ENCODE results near the gene TWIST1. TPM values are rescaled to one million over a fixed set of nuclear protein-coding genes. Genes with fewer than 3 reads are reported as not detected.

The TWIST1 gene
- polyA plus RNA-seq, 1 of the 3 experiments (the other 2 are of a cell fraction), result 170 TPM

DNA sequence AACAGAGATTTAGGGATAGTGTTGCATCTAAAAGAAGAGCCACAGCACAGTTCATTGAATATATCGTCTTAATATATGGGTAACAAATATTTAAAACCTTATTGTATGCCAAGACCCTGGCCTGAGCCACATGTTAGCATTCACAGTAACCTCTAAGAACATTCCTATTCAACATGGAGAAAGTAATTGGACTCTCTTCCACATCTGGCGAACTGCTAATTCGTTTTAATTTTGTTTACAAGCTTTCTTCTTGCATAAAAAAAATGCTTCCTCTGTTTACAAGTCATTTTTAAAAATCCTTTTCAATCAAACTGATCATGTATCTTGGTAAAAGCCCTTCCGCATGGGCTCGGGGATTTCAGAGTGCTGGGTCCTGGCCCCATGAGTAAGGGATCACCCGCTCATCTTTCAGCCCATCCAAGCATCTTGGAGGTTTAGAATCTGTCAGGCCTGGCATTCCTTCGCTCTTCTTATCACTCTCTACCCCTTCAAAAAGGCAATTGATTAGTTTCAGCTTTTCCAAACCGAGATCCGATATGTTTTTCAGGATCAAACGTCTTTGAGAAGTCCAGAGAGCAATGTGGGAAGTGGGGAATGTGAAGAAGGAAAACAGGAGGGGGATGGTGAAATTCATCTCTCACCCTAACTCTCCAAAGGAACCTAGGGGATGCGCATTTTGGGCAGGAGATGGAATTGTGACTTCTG, 7.3 kb downstream of the TWIST1 start (continued):
- TF ChIP-seq TCF12 (IDR thresholded peaks at IDR 0.05) (no peak; the same call in 1 of the 2 replicates), FOXJ3 (CRISPR knock-in tag; IDR thresholded peaks at IDR 0.05) (no peak), EP300 (IDR thresholded peaks at IDR 0.05; ENCODE audit: borderline replicate concordance in 1 of 2, low read depth in 1 of 2, low read length in 1 of 2) (no peak), GABPA (IDR thresholded peaks at IDR 0.05; ENCODE audit: low read depth) (no peak), FOSL2 (IDR thresholded peaks at IDR 0.05; ENCODE audit: borderline replicate concordance, low read depth) (no peak)
- TF ChIP-seq, protein P1, sequence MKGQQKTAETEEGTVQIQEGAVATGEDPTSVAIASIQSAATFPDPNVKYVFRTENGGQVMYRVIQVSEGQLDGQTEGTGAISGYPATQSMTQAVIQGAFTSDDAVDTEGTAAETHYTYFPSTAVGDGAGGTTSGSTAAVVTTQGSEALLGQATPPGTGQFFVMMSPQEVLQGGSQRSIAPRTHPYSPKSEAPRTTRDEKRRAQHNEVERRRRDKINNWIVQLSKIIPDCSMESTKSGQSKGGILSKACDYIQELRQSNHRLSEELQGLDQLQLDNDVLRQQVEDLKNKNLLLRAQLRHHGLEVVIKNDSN (IDR thresholded peaks at IDR 0.05; ENCODE audit: borderline replicate concordance, low read depth), result no peak
- TF ChIP-seq, protein P2, sequence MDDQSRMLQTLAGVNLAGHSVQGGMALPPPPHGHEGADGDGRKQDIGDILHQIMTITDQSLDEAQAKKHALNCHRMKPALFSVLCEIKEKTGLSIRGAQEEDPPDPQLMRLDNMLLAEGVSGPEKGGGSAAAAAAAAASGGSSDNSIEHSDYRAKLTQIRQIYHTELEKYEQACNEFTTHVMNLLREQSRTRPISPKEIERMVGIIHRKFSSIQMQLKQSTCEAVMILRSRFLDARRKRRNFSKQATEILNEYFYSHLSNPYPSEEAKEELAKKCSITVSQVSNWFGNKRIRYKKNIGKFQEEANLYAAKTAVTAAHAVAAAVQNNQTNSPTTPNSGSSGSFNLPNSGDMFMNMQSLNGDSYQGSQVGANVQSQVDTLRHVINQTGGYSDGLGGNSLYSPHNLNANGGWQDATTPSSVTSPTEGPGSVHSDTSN (IDR thresholded peaks at IDR 0.05), result no peak
- TF ChIP-seq, protein P3, sequence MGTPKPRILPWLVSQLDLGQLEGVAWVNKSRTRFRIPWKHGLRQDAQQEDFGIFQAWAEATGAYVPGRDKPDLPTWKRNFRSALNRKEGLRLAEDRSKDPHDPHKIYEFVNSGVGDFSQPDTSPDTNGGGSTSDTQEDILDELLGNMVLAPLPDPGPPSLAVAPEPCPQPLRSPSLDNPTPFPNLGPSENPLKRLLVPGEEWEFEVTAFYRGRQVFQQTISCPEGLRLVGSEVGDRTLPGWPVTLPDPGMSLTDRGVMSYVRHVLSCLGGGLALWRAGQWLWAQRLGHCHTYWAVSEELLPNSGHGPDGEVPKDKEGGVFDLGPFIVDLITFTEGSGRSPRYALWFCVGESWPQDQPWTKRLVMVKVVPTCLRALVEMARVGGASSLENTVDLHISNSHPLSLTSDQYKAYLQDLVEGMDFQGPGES (IDR thresholded peaks at IDR 0.05; ENCODE audit: low read depth, low read length), result no peak

DNA sequence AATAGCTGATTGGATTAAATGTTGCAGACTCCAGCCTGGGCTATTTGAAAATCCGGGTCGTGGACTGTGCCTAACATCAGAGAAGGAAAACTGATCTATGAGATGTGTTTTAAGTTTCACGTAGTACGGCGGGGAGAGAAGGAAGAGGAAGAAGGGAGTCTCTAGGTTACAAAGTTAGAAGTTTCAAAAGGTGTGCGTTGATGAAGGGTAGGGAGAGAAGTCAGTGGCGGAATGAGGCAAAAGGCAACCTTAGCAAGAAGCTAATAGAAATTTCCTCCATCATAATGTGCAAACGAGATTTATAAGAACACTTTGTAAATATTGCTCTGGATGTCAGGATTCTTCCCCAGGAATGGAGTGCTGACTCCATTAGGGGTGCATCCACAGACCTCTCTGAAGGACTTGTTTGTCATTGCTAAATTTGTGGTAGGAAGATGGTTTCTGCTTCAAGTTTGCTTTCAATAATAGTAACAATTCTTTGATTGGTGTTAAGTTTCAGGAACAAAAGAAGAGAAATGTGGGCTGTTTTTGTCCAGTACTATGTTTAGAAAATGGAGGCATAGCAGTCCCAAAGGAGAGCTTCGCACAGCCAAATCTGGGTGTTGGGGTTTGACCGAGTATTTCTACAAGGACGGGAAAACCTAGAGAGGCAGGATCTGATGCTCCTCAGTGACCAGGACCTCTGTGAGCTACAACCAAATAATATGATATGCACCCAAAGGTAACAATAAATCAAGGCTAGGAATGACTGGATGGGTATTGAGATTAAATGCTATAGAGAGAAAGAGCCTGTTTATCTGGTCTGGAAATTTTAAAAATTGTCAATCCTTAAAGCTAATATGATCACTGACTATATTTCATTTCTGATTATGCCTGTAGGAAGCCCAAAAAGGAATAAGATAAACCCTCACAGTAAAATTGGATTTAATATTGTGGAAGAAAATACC, 8.2 kb downstream of the TWIST1 start:
- Histone ChIP-seq H3K9me2 (no peaks in the 10 kb centered on the region), H3K27ac (ENCODE audit: low read depth in 2 of 2, low read length in 1 of 2) (peak overlapping the region; percentile 96 to 100), H3F3A (replicated peaks; ENCODE audit: insufficient read depth) (peaks cover 48% of the 10 kb centered on the region), H3K27me3 (ENCODE audit: insufficient read depth) (no peaks in the 10 kb centered on the region), H4K20me1 (ENCODE audit: insufficient read depth) (peaks cover 5% of the 10 kb centered on the region; the same call in 1 of the 2 replicates), H3K4me2 (peak overlapping the region; percentile 88), H3K4me3 (ENCODE audit: low read depth in 2 of 2, low read length in 1 of 2) (peak overlapping the region; percentile 92 to 100), H3K79me2 (ENCODE audit: insufficient read depth) (peaks cover 100% of the 10 kb centered on the region), H2AFZ (ENCODE audit: low read depth) (0 out of 2 replicates have a peak overlapping the region, but pooled peaks have one; percentile 1), H3K9ac (peak overlapping the region; percentile 95), H3K4me1 (ENCODE audit: control insufficient read depth in 1 of 2, insufficient read depth in 2 of 2, low read depth in 1 of 2, low read length in 1 of 2) (peaks cover 17 to 66% of the 10 kb centered on the region in 2 experiments; a peak in 3 of 4 replicates), H3K36me3 (replicated peaks in 1 of 2; ENCODE audit: control insufficient read depth in 1 of 2, insufficient read depth in 2 of 2, low read length in 1 of 2) (peaks cover 28 to 63% of the 10 kb centered on the region in 2 experiments), H3K9me3 (no peaks in the 10 kb centered on the region)
- WGBS (ENCODE audit: low lambda C conversion rate), result 17% methylated on average over 11 of the region's 11 CpGs
- CTCF ChIA-PET, result interaction anchor here (0.7 to 7.5 kb wide), 9 partner anchors 9 to 757 kb away, joined by 3 to 92 read pairs (median 4); partner anchors contain the start of gene TWIST1
- POLR2A ChIA-PET, result interaction anchor here (0.8 to 7.2 kb wide), 13 partner anchors 8 to 614 kb away, joined by 3 to 151 read pairs (median 23); partner anchors contain the start of genes HDAC9 and TWIST1
- no peak for DNase-seq
- no peak for TF ChIP-seq TCF12 (IDR thresholded peaks at IDR 0.05)
- TF ChIP-seq, protein P4, sequence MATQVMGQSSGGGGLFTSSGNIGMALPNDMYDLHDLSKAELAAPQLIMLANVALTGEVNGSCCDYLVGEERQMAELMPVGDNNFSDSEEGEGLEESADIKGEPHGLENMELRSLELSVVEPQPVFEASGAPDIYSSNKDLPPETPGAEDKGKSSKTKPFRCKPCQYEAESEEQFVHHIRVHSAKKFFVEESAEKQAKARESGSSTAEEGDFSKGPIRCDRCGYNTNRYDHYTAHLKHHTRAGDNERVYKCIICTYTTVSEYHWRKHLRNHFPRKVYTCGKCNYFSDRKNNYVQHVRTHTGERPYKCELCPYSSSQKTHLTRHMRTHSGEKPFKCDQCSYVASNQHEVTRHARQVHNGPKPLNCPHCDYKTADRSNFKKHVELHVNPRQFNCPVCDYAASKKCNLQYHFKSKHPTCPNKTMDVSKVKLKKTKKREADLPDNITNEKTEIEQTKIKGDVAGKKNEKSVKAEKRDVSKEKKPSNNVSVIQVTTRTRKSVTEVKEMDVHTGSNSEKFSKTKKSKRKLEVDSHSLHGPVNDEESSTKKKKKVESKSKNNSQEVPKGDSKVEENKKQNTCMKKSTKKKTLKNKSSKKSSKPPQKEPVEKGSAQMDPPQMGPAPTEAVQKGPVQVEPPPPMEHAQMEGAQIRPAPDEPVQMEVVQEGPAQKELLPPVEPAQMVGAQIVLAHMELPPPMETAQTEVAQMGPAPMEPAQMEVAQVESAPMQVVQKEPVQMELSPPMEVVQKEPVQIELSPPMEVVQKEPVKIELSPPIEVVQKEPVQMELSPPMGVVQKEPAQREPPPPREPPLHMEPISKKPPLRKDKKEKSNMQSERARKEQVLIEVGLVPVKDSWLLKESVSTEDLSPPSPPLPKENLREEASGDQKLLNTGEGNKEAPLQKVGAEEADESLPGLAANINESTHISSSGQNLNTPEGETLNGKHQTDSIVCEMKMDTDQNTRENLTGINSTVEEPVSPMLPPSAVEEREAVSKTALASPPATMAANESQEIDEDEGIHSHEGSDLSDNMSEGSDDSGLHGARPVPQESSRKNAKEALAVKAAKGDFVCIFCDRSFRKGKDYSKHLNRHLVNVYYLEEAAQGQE (IDR thresholded peaks at IDR 0.05; ENCODE audit: low read depth, low read length), result no peak
- TF ChIP-seq, protein P5, sequence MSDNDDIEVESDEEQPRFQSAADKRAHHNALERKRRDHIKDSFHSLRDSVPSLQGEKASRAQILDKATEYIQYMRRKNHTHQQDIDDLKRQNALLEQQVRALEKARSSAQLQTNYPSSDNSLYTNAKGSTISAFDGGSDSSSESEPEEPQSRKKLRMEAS (IDR thresholded peaks at IDR 0.05; ENCODE audit: low read depth), result no peak
- no peak for TF ChIP-seq MXI1 (IDR thresholded peaks at IDR 0.05; ENCODE audit: low read depth, low read length)
- TF ChIP-seq ELF1 (IDR thresholded peaks at IDR 0.05), result no peak
- TF ChIP-seq, protein P6, sequence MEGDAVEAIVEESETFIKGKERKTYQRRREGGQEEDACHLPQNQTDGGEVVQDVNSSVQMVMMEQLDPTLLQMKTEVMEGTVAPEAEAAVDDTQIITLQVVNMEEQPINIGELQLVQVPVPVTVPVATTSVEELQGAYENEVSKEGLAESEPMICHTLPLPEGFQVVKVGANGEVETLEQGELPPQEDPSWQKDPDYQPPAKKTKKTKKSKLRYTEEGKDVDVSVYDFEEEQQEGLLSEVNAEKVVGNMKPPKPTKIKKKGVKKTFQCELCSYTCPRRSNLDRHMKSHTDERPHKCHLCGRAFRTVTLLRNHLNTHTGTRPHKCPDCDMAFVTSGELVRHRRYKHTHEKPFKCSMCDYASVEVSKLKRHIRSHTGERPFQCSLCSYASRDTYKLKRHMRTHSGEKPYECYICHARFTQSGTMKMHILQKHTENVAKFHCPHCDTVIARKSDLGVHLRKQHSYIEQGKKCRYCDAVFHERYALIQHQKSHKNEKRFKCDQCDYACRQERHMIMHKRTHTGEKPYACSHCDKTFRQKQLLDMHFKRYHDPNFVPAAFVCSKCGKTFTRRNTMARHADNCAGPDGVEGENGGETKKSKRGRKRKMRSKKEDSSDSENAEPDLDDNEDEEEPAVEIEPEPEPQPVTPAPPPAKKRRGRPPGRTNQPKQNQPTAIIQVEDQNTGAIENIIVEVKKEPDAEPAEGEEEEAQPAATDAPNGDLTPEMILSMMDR (IDR thresholded peaks at IDR 0.05), result no peak
- TF ChIP-seq, protein P2 (IDR thresholded peaks at IDR 0.05), result 0 out of 2 replicates have a peak, but pooled peaks have one; percentile 16
- TF ChIP-seq GABPA (IDR thresholded peaks at IDR 0.05; ENCODE audit: low read depth), result no peak
- no peak for TF ChIP-seq NFIC (IDR thresholded peaks at IDR 0.05; ENCODE audit: borderline replicate concordance)
- TF ChIP-seq FOXJ3 (CRISPR knock-in tag; IDR thresholded peaks at IDR 0.05), result no peak
- peak; percentile 40; the same call in 1 of the 2 replicates for TF ChIP-seq YY1 (IDR thresholded peaks at IDR 0.05; ENCODE audit: low read depth)
- no peak for TF ChIP-seq RAD21 (IDR thresholded peaks at IDR 0.05; ENCODE audit: low read length)

Data from SK-N-SH (cell line).